Activated naive CD8-positive, alpha-beta T cell (primary cell): ENCODE data around the gene CTTNBP2.

Experiments used
- H3K27ac Mint-ChIP-seq: one replicate; pipeline ENCODE4 v1.8.0; 2021; ENCODE audit warnings: mixed read lengths
- H3K27me3 Mint-ChIP-seq: one replicate; pipeline ENCODE4 v1.8.0; 2021; ENCODE audit warnings: mixed read lengths
- H3K36me3 Mint-ChIP-seq: one replicate; pipeline ENCODE4 v1.8.0; 2021; ENCODE audit warnings: mixed read lengths
- H3K4me1 Mint-ChIP-seq: one replicate; pipeline ENCODE4 v1.8.0; 2021; ENCODE audit warnings: low read depth, mixed read lengths
- H3K4me3 Mint-ChIP-seq: one replicate; pipeline ENCODE4 v1.8.0; 2021; ENCODE audit warnings: mild to moderate bottlenecking, mixed read lengths
- H3K9me3 Mint-ChIP-seq: one replicate; pipeline ENCODE4 v1.8.0; 2021; ENCODE audit warnings: low read depth, mixed read lengths

CTTNBP2 gene

GRCh38 chr7:117856196-117856595 lies 17.0 kb downstream of the CTTNBP2 start:
- H3K36me3 Mint-ChIP-seq, result no peaks in the 10 kb centered on the region
- H3K27ac Mint-ChIP-seq, result no peak overlapping the region
- H3K4me3 Mint-ChIP-seq, result no peak overlapping the region
- no peaks in the 10 kb centered on the region for H3K4me1 Mint-ChIP-seq
- H3K27me3 Mint-ChIP-seq, result peaks cover 6% of the 10 kb centered on the region
- H3K9me3 Mint-ChIP-seq, result no peaks in the 10 kb centered on the region

- H3K4me1 Mint-ChIP-seq, result no peaks in the 10 kb centered on the region
- no peaks in the 10 kb centered on the region for H3K36me3 Mint-ChIP-seq
- no peak overlapping the region for H3K4me3 Mint-ChIP-seq
- H3K27ac Mint-ChIP-seq, result no peak overlapping the region
- no peaks in the 10 kb centered on the region for H3K9me3 Mint-ChIP-seq
- H3K27me3 Mint-ChIP-seq, result peaks cover 6% of the 10 kb centered on the region
Observed at GRCh38 chr7:117854186-117854585, 19.1 kb downstream of the CTTNBP2 start.

DNA sequence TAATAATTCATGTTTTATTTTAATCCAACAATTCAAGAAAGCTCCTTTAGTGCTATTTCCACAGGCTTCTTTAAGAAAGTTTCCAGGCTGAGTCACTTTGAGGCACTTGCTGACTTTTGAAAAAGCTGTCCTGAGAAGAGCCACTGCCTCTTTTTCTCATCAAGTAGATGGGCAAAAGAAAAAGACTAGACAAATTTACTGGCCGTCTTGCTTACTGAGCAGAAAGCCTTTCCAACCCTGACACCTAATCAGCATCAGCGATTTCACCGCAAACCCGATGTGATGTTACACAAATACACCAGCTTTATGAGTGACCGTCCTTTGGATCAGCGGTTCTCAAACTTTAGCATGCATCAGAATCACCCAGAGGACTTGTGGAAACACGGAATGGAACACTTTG lies 24.3 kb downstream of the CTTNBP2 start:
- Mint-ChIP-seq H3K4me3 (no peak overlapping the region), H3K36me3 (no peaks in the 10 kb centered on the region), H3K27ac (no peak overlapping the region), H3K4me1 (no peaks in the 10 kb centered on the region), H3K27me3 (peaks cover 3% of the 10 kb centered on the region), H3K9me3 (no peaks in the 10 kb centered on the region)

- Mint-ChIP-seq H3K4me3 (no peak overlapping the region), H3K27me3 (peaks cover 4% of the 10 kb centered on the region), H3K27ac (no peak overlapping the region), H3K9me3 (peaks cover 9% of the 10 kb centered on the region), H3K36me3 (no peaks in the 10 kb centered on the region), H3K4me1 (no peaks in the 10 kb centered on the region)
Observed at GRCh38 chr7:117844678-117845077, 28.6 kb downstream of the CTTNBP2 start.

GRCh38 chr7:117841611-117842010 lies 31.6 kb downstream of the CTTNBP2 start:
- no peaks in the 10 kb centered on the region for H3K36me3 Mint-ChIP-seq
- H3K4me1 Mint-ChIP-seq, result no peaks in the 10 kb centered on the region
- H3K9me3 Mint-ChIP-seq, result peaks cover 9% of the 10 kb centered on the region
- no peak overlapping the region for H3K4me3 Mint-ChIP-seq
- peaks cover 4% of the 10 kb centered on the region for H3K27me3 Mint-ChIP-seq
- H3K27ac Mint-ChIP-seq, result no peak overlapping the region

DNA sequence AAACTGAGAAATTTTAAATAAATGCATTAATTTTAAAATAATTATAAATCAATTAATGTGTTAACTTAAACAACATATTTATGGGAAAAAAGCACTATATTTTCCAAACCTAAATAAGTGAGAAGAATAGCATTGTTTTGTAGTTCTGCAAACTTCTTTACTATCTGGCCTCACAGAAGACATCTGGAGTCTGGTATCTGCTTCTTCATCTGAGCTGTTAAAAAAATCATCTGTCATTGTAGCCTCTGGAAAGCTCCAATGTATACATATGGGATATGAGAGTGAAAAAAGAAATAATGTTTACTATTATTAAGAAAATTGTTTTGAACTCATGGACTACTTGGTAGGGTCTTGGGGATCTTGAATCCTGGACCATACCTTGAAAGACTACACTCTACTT lies 32.2 kb downstream of the CTTNBP2 start:
- H3K4me3 Mint-ChIP-seq, result no peak overlapping the region
- peaks cover 9% of the 10 kb centered on the region for H3K9me3 Mint-ChIP-seq
- H3K4me1 Mint-ChIP-seq, result no peaks in the 10 kb centered on the region
- H3K27me3 Mint-ChIP-seq, result peaks cover 4% of the 10 kb centered on the region
- H3K36me3 Mint-ChIP-seq, result no peaks in the 10 kb centered on the region
- H3K27ac Mint-ChIP-seq, result no peak overlapping the region

- no peaks in the 10 kb centered on the region for H3K4me1 Mint-ChIP-seq
- H3K36me3 Mint-ChIP-seq, result no peaks in the 10 kb centered on the region
- H3K9me3 Mint-ChIP-seq, result peaks cover 9% of the 10 kb centered on the region
- H3K27ac Mint-ChIP-seq, result no peak overlapping the region
- H3K4me3 Mint-ChIP-seq, result no peak overlapping the region
- H3K27me3 Mint-ChIP-seq, result peaks cover 4% of the 10 kb centered on the region
Observed at GRCh38 chr7:117839507-117839906, 33.7 kb downstream of the CTTNBP2 start.

DNA sequence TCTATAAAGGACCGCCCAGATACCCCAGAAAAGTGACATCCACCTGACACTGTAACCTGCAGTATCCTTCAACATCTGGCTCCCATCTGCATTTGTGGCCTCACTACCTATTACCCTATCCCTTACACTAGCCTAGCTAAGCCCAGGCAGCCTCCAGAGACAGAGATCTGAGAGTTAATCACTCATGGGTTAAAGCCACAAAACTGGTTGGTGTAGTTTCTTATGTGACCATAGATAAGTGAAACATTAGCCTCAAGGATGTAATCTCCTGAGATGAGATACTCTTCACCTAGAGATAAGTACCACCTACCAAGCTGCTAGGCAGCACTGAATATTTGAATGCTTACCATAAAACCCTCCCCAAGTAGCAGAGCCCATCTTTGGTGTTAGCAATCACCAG lies 35.4 kb downstream of the CTTNBP2 start:
- Mint-ChIP-seq H3K4me1 (no peaks in the 10 kb centered on the region), H3K36me3 (no peaks in the 10 kb centered on the region), H3K9me3 (peaks cover 4% of the 10 kb centered on the region), H3K27me3 (no peaks in the 10 kb centered on the region), H3K4me3 (no peak overlapping the region), H3K27ac (no peak overlapping the region)

DNA sequence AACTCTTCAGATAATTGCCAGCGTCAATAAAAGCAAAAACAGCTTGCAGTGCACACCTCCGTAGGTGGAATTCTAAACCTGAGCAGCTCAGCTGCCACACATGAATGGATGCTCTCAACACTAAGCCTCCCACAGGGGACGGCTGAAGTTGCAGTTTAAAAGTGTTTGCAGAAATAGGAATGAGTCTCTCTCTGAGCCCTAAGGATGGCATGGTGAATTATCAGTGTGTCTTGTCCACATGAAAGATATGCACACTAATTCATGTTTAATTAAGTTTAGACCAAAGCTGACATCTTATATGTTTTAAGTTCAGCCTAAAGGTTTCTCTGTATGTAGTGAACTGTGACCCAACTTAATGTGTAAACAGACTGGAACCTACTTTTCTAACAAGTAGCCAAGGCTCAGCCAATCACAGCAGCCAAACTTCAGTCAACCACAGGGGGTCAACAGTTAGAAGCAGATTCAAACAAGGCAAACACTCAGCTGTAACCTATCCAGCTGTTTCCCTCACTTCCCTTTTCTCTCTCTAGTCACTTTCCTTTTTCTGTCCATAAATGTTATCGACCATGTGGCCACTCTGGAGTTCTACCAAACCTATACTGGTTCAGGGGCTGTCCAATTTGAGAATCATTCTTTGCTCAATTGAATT lies 38.1 kb downstream of the CTTNBP2 start:
- no peaks in the 10 kb centered on the region for H3K27me3 Mint-ChIP-seq
- H3K9me3 Mint-ChIP-seq, result no peaks in the 10 kb centered on the region
- H3K4me1 Mint-ChIP-seq, result no peaks in the 10 kb centered on the region

GRCh38 chr7:117830422-117830954 lies 42.8 kb downstream of the CTTNBP2 start:
- no peak overlapping the region for H3K4me3 Mint-ChIP-seq
- peaks cover 2% of the 10 kb centered on the region for H3K27me3 Mint-ChIP-seq
- no peaks in the 10 kb centered on the region for H3K4me1 Mint-ChIP-seq
- H3K9me3 Mint-ChIP-seq, result no peaks in the 10 kb centered on the region
- H3K27ac Mint-ChIP-seq, result no peak overlapping the region
- H3K36me3 Mint-ChIP-seq, result no peaks in the 10 kb centered on the region

More for the DNA sequence above, 38.1 kb downstream of the CTTNBP2 start:
- H3K4me3 Mint-ChIP-seq, result no peak overlapping the region
- H3K27ac Mint-ChIP-seq, result no peak overlapping the region
- H3K36me3 Mint-ChIP-seq, result no peaks in the 10 kb centered on the region

GRCh38 chr7:117829450-117830117 lies 43.7 kb downstream of the CTTNBP2 start:
- no peak overlapping the region for H3K27ac Mint-ChIP-seq
- no peaks in the 10 kb centered on the region for H3K4me1 Mint-ChIP-seq
- H3K9me3 Mint-ChIP-seq, result no peaks in the 10 kb centered on the region
- peaks cover 3% of the 10 kb centered on the region for H3K27me3 Mint-ChIP-seq
- no peaks in the 10 kb centered on the region for H3K36me3 Mint-ChIP-seq
- H3K4me3 Mint-ChIP-seq, result no peak overlapping the region

GRCh38 chr7:117828825-117829224 lies 44.4 kb downstream of the CTTNBP2 start:
- H3K9me3 Mint-ChIP-seq, result no peaks in the 10 kb centered on the region
- peaks cover 4% of the 10 kb centered on the region for H3K27me3 Mint-ChIP-seq
- H3K36me3 Mint-ChIP-seq, result no peaks in the 10 kb centered on the region
- H3K4me1 Mint-ChIP-seq, result no peaks in the 10 kb centered on the region
- no peak overlapping the region for H3K27ac Mint-ChIP-seq
- H3K4me3 Mint-ChIP-seq, result no peak overlapping the region

DNA sequence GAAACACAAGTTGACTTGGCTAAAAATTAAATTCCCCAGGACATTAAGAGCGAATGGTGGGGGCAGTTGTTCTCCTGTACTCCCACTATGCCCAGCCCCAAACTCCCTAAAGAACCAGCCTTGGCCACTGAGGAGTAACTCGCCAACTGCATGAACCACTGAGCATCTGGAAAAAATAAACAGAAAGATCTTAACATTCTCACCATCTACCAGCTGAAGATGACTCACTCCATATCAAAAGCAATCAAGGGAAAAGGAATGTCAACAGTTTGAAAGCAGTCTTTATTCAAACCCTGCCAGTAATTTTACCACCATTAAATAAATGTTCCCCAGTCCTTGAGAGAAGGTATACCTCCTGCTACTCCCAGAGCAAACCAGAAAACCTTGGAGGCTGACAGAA lies 45.4 kb downstream of the CTTNBP2 start:
- no peaks in the 10 kb centered on the region for H3K4me1 Mint-ChIP-seq
- peaks cover 4% of the 10 kb centered on the region for H3K27me3 Mint-ChIP-seq
- no peaks in the 10 kb centered on the region for H3K9me3 Mint-ChIP-seq
- no peak overlapping the region for H3K27ac Mint-ChIP-seq
- H3K36me3 Mint-ChIP-seq, result no peaks in the 10 kb centered on the region
- no peak overlapping the region for H3K4me3 Mint-ChIP-seq

GRCh38 chr7:117825132-117825531 lies 48.1 kb downstream of the CTTNBP2 start:
- Mint-ChIP-seq H3K36me3 (no peaks in the 10 kb centered on the region), H3K4me1 (no peaks in the 10 kb centered on the region), H3K27me3 (peaks cover 4% of the 10 kb centered on the region)

DNA sequence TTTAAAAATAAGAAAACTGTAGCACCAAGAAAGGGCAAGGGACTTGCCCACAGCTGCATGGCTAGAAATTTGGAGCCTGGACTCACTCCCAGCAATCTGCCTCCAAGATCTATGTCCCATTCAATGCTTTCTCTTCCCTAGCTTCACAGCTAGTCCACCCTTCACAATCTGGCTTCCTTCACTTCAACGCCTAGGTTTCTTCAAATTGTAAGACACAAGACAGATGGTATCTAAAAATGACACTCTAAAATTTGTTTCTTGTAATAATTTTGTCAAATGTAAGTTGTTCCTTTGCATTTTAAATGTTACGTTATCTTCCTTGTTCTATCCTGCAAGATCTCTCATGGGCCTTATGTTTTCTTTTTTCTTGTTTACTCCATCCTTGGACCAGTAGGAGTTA lies 48.6 kb downstream of the CTTNBP2 start:
- H3K27me3 Mint-ChIP-seq, result peaks cover 4% of the 10 kb centered on the region
- H3K36me3 Mint-ChIP-seq, result no peaks in the 10 kb centered on the region
- no peaks in the 10 kb centered on the region for H3K9me3 Mint-ChIP-seq
- no peak overlapping the region for H3K4me3 Mint-ChIP-seq
- no peak overlapping the region for H3K27ac Mint-ChIP-seq
- no peaks in the 10 kb centered on the region for H3K4me1 Mint-ChIP-seq

More at GRCh38 chr7:117825132-117825531, 48.1 kb downstream of the CTTNBP2 start:
- H3K9me3 Mint-ChIP-seq, result no peaks in the 10 kb centered on the region
- H3K27ac Mint-ChIP-seq, result no peak overlapping the region
- H3K4me3 Mint-ChIP-seq, result no peak overlapping the region

GRCh38 chr7:117819558-117819957 lies 53.7 kb downstream of the CTTNBP2 start:
- H3K4me1 Mint-ChIP-seq, result no peaks in the 10 kb centered on the region
- no peak overlapping the region for H3K27ac Mint-ChIP-seq
- H3K4me3 Mint-ChIP-seq, result no peak overlapping the region
- H3K9me3 Mint-ChIP-seq, result no peaks in the 10 kb centered on the region
- H3K36me3 Mint-ChIP-seq, result no peaks in the 10 kb centered on the region
- H3K27me3 Mint-ChIP-seq, result peaks cover under 1% of the 10 kb centered on the region
